Epithelial cell of proximal tubule (primary cell): ENCODE measurements around the gene TRIM44. TPM values are rescaled to one million over a fixed set of nuclear protein-coding genes. Genes with fewer than 3 reads are reported as not detected.
A peak's percentile ranks its signal among the peaks of the same experiment; 100 is the strongest.

Source experiments
- DNase-seq: peaks from one replicate; pipeline ENCODE4 v3.0.0-alpha.2; 2011; ENCODE audit warnings: low read depth
- H3K4me3 ChIP-seq: 2 replicates; pipeline ENCODE4 v1.5.1; 2011; ENCODE audit warnings: low read depth, mild to moderate bottlenecking, low read length
- total RNA-seq: library from RNA; depleted of rRNA; stranded (reverse); fragments of >200 nt; gene quantifications from 2 replicates; pipeline ENCODE4 v1.2.3, GENCODE V29; 2015
- TF ChIP-seq, protein P1 (sequence below): conservative IDR thresholded peaks from 2 replicates; pipeline ENCODE4 v1.5.1; 2012; ENCODE audit warnings: low read depth, mild to moderate bottlenecking, low read length

TRIM44 gene
- total RNA-seq, 1 donor from 2014 or later: 42.1 TPM

DNA sequence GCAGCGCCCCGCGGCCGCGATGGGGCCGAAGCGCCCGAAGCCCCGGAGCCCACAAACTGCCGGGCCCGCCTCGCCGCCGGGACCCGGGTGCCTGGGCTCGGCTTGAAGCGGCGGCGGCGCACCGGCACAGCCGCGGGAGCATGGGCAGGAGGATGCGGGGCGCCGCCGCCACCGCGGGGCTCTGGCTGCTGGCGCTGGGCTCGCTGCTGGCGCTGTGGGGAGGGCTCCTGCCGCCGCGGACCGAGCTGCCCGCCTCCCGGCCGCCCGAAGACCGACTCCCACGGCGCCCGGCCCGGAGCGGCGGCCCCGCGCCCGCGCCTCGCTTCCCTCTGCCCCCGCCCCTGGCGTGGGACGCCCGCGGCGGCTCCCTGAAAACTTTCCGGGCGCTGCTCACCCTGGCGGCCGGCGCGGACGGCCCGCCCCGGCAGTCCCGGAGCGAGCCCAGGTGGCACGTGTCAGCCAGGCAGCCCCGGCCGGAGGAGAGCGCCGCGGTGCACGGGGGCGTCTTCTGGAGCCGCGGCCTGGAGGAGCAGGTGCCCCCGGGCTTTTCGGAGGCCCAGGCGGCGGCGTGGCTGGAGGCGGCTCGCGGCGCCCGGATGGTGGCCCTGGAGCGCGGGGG, 44.0 kb upstream of the TRIM44 start:
- DNase-seq: no peak
- TF ChIP-seq, protein P1, sequence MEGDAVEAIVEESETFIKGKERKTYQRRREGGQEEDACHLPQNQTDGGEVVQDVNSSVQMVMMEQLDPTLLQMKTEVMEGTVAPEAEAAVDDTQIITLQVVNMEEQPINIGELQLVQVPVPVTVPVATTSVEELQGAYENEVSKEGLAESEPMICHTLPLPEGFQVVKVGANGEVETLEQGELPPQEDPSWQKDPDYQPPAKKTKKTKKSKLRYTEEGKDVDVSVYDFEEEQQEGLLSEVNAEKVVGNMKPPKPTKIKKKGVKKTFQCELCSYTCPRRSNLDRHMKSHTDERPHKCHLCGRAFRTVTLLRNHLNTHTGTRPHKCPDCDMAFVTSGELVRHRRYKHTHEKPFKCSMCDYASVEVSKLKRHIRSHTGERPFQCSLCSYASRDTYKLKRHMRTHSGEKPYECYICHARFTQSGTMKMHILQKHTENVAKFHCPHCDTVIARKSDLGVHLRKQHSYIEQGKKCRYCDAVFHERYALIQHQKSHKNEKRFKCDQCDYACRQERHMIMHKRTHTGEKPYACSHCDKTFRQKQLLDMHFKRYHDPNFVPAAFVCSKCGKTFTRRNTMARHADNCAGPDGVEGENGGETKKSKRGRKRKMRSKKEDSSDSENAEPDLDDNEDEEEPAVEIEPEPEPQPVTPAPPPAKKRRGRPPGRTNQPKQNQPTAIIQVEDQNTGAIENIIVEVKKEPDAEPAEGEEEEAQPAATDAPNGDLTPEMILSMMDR: no peak
- peak overlapping the region; percentile 60 for H3K4me3 ChIP-seq

DNA sequence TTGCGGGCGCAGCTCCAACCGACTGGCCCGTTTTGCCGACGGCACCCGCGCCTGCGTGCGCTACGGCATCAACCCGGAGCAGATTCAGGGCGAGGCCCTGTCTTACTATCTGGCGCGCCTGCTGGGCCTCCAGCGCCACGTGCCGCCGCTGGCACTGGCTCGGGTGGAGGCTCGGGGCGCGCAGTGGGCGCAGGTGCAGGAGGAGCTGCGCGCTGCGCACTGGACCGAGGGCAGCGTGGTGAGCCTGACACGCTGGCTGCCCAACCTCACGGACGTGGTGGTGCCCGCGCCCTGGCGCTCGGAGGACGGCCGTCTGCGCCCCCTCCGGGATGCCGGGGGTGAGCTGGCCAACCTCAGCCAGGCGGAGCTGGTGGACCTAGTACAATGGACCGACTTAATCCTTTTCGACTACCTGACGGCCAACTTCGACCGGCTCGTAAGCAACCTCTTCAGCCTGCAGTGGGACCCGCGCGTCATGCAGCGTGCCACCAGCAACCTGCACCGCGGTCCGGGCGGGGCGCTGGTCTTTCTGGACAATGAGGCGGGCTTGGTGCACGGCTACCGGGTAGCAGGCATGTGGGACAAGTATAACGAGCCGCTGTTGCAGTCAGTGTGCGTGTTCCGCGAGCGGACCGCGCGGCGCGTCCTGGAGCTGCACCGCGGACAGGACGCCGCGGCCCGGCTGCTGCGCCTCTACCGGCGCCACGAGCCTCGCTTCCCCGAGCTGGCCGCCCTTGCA, 43.3 kb upstream of the TRIM44 start:
- TF ChIP-seq, protein P1: no peak
- H3K4me3 ChIP-seq: peak overlapping the region; percentile 60
- no peak for DNase-seq

DNA sequence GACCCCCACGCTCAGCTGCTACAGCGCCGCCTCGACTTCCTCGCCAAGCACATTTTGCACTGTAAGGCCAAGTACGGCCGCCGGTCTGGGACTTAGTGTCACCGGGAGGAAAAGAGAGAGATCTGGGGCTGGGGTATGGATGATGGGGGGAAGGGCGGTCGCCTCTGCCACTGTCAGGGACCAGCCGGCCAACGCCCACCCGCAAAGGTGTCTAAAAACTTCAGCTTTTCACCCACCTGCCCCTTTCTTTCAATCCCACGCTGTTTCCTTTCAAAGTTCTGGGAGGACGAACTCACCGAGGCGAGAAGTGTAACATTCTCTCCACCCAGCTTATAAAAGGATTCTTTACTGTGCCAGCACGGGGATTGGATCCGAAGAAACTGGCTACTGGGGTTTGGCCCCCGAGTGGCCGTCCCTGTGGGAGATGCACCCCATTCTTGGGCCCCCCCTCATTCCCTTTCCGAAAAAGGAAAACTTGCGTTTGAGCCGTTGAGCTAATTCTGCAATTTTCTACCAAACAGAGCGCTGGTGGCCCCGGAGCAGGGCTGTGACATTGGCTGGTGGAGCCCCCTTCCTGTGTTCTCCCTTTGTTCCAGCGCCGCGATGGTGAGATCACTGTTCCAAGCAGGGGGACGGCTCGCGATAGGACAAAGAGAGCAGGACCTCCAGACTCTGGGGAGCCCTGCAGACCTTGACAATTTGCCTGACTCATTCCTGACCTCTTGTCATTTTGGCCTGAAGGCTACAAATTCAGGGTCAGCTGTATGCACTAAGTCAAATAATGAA, 42.5 kb upstream of the TRIM44 start:
- DNase-seq: no peak
- TF ChIP-seq, protein P1: no peak
- H3K4me3 ChIP-seq: peak overlapping the region; percentile 60

DNA sequence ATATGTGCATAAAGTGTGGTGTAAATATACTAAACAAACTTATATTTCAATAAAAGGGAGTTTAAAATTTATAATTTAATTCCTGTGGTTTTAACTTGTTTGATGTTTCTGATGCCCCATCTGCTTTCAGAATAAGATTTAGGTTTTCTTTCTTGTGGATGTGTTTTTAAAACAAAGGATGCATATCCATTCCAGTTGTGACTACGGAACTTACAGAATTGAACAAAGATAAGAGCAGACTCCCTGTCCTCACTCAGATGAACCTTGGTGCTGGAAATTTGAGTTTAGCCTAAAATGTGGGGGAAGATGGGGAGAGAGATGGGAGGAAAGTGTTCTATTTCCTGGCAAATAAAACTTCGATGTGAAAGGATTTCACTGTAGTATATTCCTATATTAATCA, 41.8 kb upstream of the TRIM44 start:
- no peak overlapping the region for H3K4me3 ChIP-seq
- DNase-seq: no peak
- TF ChIP-seq, protein P1: no peak

DNA sequence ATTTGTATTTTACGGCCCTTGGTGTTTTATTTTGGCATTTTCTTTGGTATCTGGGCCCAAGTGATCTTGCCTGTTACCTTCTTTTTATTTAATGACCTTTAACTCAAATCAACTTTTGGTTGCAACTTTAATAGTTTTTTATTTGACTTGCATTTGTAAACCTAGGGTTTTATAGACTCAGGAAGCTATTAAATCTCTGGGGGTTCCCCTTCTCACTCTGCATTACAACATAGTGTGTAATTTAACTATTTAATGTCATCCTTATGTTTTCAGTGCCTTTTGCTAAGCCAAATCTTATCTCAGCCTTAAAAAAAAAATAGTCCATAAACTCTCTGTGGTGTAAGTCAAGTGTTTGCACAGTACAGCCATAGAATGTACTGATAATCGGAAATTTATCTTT, 41.0 kb upstream of the TRIM44 start:
- H3K4me3 ChIP-seq: no peak overlapping the region
- DNase-seq: no peak
- TF ChIP-seq, protein P1: no peak

DNA sequence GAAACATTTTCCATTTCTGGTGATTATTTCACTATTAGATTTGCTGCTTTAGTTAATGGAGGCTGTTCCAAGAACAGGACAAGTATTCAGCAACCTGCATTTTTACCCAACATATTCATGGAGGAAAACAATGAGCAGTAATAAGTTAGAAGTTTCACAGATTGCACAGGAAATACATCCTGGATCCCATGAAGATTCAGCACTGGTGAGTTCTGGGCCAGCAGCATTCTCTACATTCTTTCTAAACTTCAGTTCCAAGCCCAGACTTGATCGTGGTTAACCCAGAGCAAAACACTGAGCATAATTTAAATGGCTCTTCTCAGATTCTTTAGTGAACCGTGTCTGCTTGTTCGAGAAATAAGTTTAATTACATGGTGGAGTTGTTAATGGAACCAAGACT, 40.5 kb upstream of the TRIM44 start:
- DNase-seq: peak; percentile 67
- TF ChIP-seq, protein P1: no peak
- no peak overlapping the region for H3K4me3 ChIP-seq
